GM18508 (cell line): ENCODE results near the gene ITK.

Source experiments
- ATAC-seq: cut with Tn5 transposase; IDR thresholded peaks from one replicate; pipeline ENCODE4 v1.9.1; 2021; ENCODE audit warnings: moderate number of reproducible peaks; ENCODE audit not compliant: insufficient read depth, unreplicated experiment

Gene ITK

GRCh38 chr5:157180374-157181264 is at the start of gene ITK:
Gene ITK (plus strand): TSS chr5:157180840. CDS start chr5:157180978, 138 bp downstream.
- ATAC-seq = no peak

GRCh38 chr5:157130925-157131324 is 49.7 kb upstream of the ITK start:
- ATAC-seq = no peak

- no peak for ATAC-seq
Observed at GRCh38 chr5:157132281-157132612, 48.4 kb upstream of the ITK start.

DNA sequence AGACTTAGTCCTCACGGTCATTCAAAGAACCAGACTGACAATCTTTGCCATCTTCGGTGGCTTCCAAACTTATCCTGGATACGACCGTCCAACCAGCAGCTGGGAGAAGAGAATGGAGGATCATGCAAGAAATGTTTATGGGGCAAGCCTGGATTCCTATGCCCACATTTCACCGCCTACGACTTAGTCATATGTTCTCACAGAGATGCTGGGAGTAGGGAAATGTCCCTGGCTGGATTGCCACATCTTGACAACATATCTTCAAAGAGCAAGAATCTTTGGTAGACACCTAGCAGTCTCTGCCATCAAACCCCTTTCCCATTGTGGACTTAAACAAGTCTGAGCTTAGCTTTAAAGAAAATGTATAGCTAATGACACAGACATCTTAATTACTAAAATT is 42.9 kb upstream of the ITK start:
- ATAC-seq = no peak

DNA sequence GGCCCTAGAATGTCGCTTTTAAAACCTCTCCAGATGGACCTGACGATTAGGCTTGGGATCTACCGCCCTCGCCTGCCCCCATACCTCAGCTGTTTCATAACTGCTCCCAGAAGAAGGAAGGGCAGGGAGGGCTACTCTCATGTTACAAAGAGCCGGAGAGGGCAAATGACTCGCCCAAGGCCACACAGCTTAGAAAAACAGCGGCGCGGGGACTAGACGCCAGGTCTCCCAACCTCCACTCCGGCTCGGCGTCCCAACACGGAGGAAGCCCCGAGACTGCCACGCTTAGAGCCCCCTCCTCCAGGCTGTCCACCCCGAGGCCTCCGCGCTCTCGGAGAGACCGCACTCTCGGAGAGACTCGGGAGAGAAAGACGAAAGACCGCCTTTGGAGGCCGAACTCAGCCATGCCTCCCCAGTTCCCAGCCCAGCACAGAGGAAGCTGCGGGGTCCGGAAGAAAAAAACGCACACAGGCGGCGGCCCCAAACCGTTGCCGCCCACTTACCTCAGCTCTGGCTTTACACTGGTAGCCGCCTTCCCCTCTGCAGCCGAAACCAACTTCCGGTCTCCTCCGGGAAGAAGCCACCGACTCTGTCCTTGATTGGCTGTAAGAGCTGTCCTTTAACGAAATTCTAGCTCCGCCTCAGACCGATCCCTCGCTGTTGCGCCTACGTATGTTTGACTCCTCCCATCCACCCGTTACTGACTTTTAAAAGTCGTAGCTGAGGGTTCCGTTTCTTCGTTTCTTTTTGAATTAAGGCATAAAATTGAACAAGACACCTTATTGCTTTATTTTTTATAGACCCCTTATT is 38.1 kb upstream of the ITK start, which contains the start of gene MED7:
TSS of gene MED7 (minus strand) at position 549 of the 810 bp plus-strand sequence. CDS start 3,434 bp downstream, outside the sequence.
- peak; percentile 99 for ATAC-seq

GRCh38 chr5:157143127-157143971 is 37.3 kb upstream of the ITK start:
- peak; percentile 29 for ATAC-seq

DNA sequence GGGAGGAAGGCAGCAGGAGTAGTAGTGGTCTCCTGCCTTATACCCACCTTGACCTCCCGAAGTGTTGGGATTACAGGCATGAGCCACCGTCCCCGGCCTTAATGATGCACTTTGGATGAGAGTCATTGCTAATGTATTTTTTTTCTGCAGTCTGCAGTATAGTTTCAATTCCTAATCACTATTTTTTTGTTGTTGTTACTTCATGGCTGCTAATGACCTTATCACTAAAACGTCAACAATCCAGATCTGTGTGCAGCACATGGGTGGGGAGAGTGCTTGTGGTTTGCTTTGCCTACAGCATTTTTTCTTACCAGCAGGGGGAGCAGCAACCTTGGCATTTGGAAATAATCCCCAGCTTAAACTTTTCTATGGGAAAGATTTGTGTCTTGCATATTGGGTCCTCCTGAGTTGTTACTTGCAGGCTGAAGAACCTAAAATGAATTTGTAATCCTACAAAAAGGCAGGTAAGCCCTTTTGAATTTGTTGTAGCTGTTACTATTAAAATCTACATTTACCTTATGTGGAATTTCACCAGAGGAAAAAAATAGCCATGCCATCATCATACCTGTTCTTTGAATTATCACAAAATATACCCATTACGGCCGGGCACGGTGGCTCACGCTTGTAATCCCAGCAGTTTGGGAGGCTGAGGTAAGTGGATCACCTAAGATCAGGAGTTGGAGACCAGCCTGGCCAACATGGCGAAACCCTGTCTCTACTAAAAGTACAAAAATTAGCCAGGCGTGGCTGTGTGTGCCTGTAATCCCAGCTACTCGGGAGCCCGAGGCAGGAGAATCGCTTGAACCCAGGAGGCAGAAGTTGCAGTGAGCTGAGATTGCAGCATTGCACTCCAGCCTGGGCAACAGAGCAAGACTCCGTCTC is 31.7 kb upstream of the ITK start:
- ATAC-seq = peak; percentile 64

DNA sequence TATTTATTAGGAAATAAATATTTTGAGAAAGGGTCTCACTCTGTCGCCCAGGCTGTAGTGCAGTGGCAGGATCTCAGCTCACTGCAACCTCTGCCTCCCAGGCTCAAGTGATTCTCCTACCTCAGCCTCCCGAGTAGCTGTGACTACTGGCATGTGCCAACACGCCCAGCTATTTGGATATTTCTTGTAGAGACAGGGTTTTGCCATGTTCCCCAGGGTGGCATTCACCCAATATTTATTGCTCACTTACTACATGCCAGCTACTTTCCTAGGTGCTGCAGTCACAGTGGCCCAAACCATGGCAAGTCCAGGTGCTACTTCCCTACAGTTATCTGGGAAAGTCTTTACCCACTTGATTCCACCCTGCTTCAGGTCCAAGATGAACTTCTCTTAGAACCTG is 29.6 kb upstream of the ITK start:
- no peak for ATAC-seq

DNA sequence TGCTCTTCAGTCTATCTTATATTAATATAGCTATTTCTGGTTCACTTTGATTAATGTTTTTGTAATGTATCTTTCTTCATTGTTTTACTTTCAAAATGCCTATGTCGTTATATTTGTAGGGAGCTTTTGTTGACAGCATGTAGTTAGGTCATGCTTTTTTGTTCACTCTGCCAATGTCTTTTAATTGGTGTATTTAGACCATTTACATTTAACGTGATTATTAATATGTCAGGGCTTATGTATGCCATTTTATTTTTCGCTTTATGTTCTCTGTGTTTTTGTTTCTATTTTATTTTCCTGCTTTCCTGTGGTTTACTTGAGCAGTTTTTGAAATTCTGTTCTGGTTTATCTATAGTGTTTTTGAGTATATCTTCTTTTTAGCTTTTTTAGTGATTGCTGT is 25.3 kb upstream of the ITK start:
- no peak for ATAC-seq

- ATAC-seq = no peak
Observed at GRCh38 chr5:157157293-157157891, 23.2 kb upstream of the ITK start.

DNA sequence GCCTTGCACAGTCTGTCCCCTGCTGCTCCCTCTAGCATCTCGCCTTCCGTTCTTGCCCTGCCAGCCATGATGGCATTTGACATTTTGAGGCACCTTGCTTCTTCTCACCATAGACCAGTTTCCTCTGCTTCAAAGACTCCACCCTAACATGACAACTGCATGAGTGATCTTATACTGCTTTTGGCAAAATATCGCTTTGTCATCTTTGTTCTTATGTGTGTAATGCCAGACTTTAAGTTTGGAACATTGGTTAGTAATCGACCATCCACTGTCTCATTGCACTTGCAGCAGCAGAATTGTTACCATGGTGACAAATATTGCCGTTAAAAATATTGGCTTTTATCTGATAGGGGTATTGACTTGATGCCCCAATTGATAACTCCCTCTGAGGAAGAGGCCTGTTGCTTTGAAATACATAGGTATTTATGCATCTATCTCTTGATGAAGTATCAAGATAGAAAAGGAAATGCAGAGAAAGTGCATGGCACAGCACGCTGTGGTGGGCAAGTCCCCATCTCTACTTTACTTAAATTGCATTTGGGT is 21.4 kb upstream of the ITK start:
- no peak for ATAC-seq

GRCh38 chr5:157160001-157160400 is 20.6 kb upstream of the ITK start:
- ATAC-seq = no peak

- no peak for ATAC-seq
Observed at GRCh38 chr5:157161996-157162395, 18.6 kb upstream of the ITK start.

DNA sequence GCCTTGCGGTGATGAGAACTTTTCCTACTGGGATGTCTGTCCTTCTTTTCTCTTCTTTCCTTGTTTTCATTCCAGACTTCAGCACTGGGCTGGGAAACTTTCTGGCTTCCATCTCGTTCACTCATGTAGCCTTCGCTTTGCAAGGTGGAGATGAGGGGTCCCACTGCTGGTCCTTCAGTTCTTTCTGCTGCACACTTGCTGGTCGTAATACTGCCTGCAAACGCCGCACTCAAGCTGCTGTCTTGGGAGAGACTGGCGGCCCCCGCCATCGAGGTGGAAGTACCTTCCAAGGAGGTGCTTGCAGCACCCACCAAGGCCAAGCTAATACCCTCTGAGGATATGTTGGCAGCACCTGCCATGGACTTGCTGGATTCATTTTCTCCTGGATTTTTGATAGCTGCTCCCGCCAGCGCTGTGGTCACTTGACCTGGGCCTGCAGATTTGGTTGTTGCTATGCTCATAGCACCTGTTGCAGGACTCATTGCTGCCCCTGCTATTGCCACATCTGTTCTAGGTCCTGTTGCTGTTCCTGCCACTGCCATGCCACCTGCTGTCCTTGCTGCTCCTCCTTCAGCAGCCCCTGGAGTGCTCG is 17.6 kb upstream of the ITK start:
- ATAC-seq = no peak

- no peak for ATAC-seq
Observed at GRCh38 chr5:157164521-157164920, 16.1 kb upstream of the ITK start.

DNA sequence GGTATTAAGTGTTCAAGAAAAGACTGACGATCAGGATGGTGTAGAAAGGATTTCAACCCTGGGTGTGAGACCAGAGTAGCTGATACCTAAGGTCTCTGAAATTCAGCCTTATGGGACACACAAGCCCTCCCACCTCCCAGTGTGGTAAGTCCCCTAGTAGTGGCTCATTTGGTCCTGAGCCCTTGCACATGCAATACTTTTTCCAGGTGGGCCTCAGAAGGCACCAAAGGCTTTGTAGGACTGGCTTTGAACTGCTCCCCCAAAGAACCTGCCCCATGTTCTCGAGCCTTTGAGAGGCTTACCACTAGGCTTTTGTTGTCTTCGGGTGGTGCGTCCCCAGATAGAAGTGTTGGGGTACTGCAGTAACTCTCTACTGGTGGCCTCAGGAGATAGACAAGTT is 15.4 kb upstream of the ITK start:
- no peak for ATAC-seq

- no peak for ATAC-seq
Observed at GRCh38 chr5:157165668-157166067, 15.0 kb upstream of the ITK start.
